Lower leg skin (tissue), 3 donors: ENCODE results near the gene LDB2.

ENCODE experiments used
- CTCF ChIP-seq, 3 donors: fragments of 450-650 bp; IDR thresholded peaks; one replicate each; pipeline ENCODE4 v1.5.1; 2016; ENCODE audit warnings: antibody characterized with exemption in 3 of 3, mild to moderate bottlenecking in 3 of 3, moderate library complexity in 2 of 3
- POLR2A ChIP-seq, 2 donors: fragments of 450-650 bp; IDR thresholded peaks; one replicate each; pipeline ENCODE4 v1.6.1; 2016 to 2017; ENCODE audit warnings: antibody characterized with exemption in 2 of 2, mild to moderate bottlenecking in 1 of 2, moderate library complexity in 1 of 2

GRCh38 chr4:16585053-16585452 is 313.4 kb downstream of the LDB2 start:
- TF ChIP-seq CTCF (IDR thresholded peaks at IDR 0.05) (no peak), POLR2A (IDR thresholded peaks at IDR 0.05) (no peak)
